Nephron (organoid): ENCODE measurements around the gene USE1.

Experiments used
- H3K27ac Mint-ChIP-seq, 3 experiments: 2 replicates each; pipeline ENCODE4 v1.8.0; 2020; ENCODE audit warnings: mixed read lengths in 3 of 3, mild to moderate bottlenecking in 2 of 3, moderate library complexity in 1 of 3
- H3K27me3 Mint-ChIP-seq: 2 replicates; pipeline ENCODE4 v1.8.0; 2021; ENCODE audit warnings: low read depth, mild to moderate bottlenecking, moderate library complexity, mixed read lengths
- H3K36me3 Mint-ChIP-seq: 2 replicates; pipeline ENCODE4 v1.8.0; 2020; ENCODE audit warnings: low read depth, mixed read lengths
- H3K4me1 Mint-ChIP-seq: 2 replicates; pipeline ENCODE4 v1.8.0; 2020; ENCODE audit warnings: mixed read lengths
- H3K4me3 Mint-ChIP-seq, 3 experiments: 2 replicates each; pipeline ENCODE4 v1.8.0; 2020; ENCODE audit warnings: mild to moderate bottlenecking in 3 of 3, mixed read lengths in 3 of 3, moderate library complexity in 2 of 3
- H3K9me3 Mint-ChIP-seq: 2 replicates; pipeline ENCODE4 v1.8.0; 2020; ENCODE audit warnings: mixed read lengths
- TF ChIP-seq, protein P1 (sequence below), 3 experiments: fragments of 200-600 bp; sonication (generic); IDR thresholded peaks; one replicate each; pipeline ENCODE4 v1.5.0; 2021; ENCODE audit warnings: antibody characterized with exemption in 3 of 3; ENCODE audit not compliant: unreplicated experiment in 3 of 3

Gene USE1

DNA sequence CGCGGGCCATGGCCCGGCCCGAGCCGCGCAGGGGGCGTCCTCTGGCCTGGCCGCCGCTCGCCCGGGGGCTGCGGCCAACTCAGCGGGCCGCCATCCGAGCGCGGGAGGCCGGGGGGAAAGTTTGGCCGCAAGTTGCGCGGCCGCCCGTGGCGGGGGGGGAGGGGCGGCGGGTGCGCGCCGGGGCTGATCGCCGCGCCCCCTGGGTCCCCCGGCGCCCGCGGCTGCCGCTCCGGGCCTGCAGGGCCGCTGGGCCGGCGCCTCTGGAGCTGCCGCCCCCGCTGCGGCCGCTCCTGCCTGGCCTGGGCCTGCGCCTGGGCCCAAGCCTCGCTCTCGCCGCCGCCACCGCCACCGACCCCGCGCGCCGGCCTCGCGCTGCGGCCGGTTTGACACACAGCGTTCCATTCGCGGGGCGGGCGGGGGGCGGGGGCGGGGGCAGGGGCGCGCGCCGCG lies 30.4 kb downstream of the USE1 start, which contains the start of gene NR2F6:
Gene NR2F6, minus strand, starts transcription at position 385 of the 450 bp plus-strand sequence. CDS start 699 bp downstream, outside the sequence.
- Mint-ChIP-seq H3K36me3 (no peaks in the 10 kb centered on the region), H3K27me3 (peaks cover 8% of the 10 kb centered on the region), H3K27ac (peak within 1 kb of the TSS; percentile 95 to 98 (median 96)), H3K9me3 (no peaks in the 10 kb centered on the region), H3K4me1 (peaks cover 39% of the 10 kb centered on the region), H3K4me3 (peak within 1 kb of the TSS; percentile 93 to 94 (median 93))
- TF ChIP-seq, protein P1, sequence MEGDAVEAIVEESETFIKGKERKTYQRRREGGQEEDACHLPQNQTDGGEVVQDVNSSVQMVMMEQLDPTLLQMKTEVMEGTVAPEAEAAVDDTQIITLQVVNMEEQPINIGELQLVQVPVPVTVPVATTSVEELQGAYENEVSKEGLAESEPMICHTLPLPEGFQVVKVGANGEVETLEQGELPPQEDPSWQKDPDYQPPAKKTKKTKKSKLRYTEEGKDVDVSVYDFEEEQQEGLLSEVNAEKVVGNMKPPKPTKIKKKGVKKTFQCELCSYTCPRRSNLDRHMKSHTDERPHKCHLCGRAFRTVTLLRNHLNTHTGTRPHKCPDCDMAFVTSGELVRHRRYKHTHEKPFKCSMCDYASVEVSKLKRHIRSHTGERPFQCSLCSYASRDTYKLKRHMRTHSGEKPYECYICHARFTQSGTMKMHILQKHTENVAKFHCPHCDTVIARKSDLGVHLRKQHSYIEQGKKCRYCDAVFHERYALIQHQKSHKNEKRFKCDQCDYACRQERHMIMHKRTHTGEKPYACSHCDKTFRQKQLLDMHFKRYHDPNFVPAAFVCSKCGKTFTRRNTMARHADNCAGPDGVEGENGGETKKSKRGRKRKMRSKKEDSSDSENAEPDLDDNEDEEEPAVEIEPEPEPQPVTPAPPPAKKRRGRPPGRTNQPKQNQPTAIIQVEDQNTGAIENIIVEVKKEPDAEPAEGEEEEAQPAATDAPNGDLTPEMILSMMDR (IDR thresholded peaks at IDR 0.05; ENCODE audit: unreplicated experiment in 3 of 3), result no peak

DNA sequence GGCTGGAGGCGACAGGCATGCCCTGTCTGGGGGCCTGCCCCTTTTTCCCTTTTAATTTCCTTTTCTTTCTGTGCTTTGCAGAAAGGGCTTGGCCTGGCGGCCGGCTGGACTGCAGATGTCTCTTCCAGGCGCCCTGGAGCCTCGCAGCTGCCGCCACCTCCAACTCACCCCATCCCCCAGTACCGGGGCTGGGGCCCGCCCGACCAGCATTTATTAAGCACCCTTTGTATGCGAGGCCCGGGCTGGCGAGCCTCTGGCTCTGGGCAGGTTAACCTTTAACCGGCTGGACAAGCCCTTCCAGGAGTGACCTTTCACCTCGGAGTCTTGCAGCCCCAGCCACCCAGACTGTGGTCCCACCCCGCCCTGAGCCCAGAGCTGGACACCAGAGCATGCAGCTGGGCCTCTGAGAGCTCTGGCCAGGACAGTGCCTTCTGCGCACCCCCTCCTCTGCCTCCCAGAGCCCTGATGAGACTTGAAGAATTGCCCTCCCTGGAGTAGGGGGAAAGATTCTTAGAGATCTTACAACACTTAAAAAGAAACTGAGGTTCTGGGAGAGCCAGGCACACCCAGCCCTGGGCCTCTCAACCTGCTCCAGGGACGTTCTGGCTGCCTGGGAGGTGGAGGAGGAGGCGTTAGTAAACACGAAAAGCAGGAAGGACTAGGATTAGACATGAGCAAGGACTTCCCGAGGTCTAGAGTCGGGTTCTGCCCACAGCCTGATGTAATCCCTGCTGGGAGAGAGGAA lies 31.7 kb downstream of the USE1 start:
- peaks cover 8% of the 10 kb centered on the region for H3K27me3 Mint-ChIP-seq
- H3K4me3 Mint-ChIP-seq, result peak overlapping the region; percentile 89 to 93 (median 91)
- peaks cover 32% of the 10 kb centered on the region for H3K4me1 Mint-ChIP-seq
- peak overlapping the region; percentile 95 to 98 (median 96) for H3K27ac Mint-ChIP-seq
- H3K9me3 Mint-ChIP-seq, result no peaks in the 10 kb centered on the region
- H3K36me3 Mint-ChIP-seq, result no peaks in the 10 kb centered on the region
- TF ChIP-seq, protein P1 (IDR thresholded peaks at IDR 0.05; ENCODE audit: unreplicated experiment in 3 of 3), result no peak

DNA sequence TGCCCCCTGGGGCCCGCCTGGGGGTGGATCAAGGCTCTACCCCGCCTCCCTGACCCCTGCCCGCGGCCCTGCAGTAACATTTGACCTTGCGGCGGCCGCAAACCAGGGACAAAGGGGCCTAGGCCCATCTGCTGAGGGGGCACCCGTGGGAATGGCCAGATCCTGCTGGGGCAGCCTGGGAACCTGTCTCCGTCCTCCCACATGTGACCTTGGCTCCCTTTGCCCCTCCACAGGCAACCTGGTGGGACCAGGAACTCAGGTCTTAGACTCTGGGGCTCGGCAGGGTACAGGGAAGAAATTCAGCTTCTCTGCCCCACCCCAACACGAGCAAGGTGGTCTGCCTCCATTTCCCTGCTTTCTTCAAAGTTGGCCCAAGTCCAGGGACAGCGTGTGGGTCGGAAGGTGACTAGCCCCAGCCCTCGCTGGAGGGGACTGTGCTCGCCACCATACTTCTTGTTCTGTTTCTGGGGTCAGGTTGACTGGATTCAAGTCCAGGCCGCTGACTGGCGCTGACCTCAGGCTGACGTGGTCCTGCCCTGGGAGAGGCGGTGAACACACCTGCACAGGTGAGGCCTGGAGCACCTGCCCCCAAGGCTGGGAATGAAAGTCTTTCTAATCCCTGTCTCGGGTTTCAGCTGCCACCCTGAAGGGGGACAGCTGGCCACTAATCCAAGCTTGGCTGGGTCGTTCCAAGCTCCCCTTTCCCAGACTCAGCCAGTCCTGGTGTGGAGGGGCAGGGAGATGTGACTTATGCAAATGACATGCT lies 33.0 kb downstream of the USE1 start:
- Mint-ChIP-seq H3K27ac (peak overlapping the region; percentile 80 to 98 (median 87)), H3K4me1 (peaks cover 27% of the 10 kb centered on the region), H3K27me3 (peaks cover 8% of the 10 kb centered on the region), H3K4me3 (peak overlapping the region; percentile 68 to 80 (median 71)), H3K9me3 (no peaks in the 10 kb centered on the region), H3K36me3 (no peaks in the 10 kb centered on the region)
- TF ChIP-seq, protein P1 (IDR thresholded peaks at IDR 0.05; ENCODE audit: unreplicated experiment in 3 of 3), result no peak

DNA sequence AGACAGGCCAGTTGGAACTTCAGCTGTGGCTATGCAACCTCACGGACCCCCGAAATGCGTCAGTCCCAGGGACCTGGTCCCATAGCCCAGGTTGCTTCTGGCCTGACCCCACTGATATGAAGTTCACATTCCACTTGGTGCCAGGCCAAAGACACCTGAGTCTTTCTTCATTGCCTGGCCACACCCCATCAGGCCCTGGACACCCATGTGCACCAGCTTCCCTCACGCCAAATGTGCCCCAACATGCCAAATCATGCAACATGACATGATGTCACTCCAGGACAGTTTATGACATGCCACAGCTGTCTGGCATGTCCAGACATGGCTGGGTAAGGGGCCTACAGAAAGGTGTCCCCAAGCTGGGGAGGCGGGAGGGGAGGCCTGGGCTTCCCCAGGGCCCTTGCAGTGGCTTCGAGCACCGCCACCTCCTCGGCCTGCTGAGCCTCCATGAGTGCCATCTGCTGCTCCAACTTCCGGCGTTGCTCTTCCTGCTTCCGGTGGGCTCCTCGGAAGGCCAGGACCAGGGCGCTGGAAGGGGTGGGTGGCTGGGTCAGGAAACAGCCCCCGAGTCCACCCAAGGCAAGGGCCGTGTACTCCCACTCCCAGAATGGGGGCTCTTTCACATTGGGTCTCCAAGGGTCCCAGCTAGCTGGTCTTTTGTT lies 34.9 kb downstream of the USE1 start:
- H3K27ac Mint-ChIP-seq, result peak overlapping the region in 2 of 3 experiments; percentile 80 to 98
- H3K4me1 Mint-ChIP-seq, result peaks cover 22% of the 10 kb centered on the region
- TF ChIP-seq, protein P1 (IDR thresholded peaks at IDR 0.05; ENCODE audit: unreplicated experiment in 3 of 3), result no peak
- peaks cover 8% of the 10 kb centered on the region for H3K27me3 Mint-ChIP-seq
- H3K4me3 Mint-ChIP-seq, result no peak overlapping the region
- H3K9me3 Mint-ChIP-seq, result no peaks in the 10 kb centered on the region
- H3K36me3 Mint-ChIP-seq, result no peaks in the 10 kb centered on the region

DNA sequence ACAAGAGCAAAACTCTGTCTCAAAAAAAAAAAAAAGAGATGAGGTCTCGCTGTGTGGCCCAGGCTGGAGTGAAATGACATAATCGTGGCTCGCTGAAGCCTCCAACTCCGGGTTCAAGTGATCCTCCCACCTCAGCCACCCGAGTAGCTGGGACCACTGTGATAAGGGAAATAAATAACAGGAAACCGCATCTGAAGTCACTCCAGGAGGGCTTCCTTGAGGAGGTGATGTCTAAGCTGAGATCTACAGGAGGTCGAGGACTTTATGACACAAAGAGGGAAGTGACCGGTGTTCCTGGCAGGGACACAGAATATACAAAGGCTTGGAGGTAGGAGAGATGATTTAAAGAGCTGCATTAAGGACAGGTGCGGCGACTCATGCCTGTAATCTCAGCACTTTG lies 39.5 kb downstream of the USE1 start:
- Mint-ChIP-seq H3K4me3 (no peak overlapping the region), H3K27ac (no peak overlapping the region), H3K27me3 (no peaks in the 10 kb centered on the region), H3K9me3 (no peaks in the 10 kb centered on the region), H3K36me3 (no peaks in the 10 kb centered on the region), H3K4me1 (no peaks in the 10 kb centered on the region)
- TF ChIP-seq, protein P1 (IDR thresholded peaks at IDR 0.05; ENCODE audit: unreplicated experiment in 3 of 3), result no peak
